ENCODE data around the gene LGALS3.

The LGALS3 gene

GRCh38 chr14:55131370-55132137 lies 2.5 kb downstream of the LGALS3 start:
- DNase-seq, result no peak

GRCh38 chr14:55133416-55133815 lies 4.4 kb downstream of the LGALS3 start:
- DNase-seq, result no peak

- no peak for DNase-seq
These were observed 7.2 kb downstream of the LGALS3 start for GRCh38 chr14:55136241-55136640.

GRCh38 chr14:55136885-55137786 lies 8.1 kb downstream of the LGALS3 start:
- no peak for DNase-seq

- no peak for DNase-seq
These were observed 9.0 kb downstream of the LGALS3 start for GRCh38 chr14:55138091-55138490.

GRCh38 chr14:55139141-55139540 lies 10.1 kb downstream of the LGALS3 start:
- no peak for DNase-seq

GRCh38 chr14:55139696-55140509 lies 10.9 kb downstream of the LGALS3 start:
- no peak for DNase-seq

GRCh38 chr14:55141825-55142224 lies 12.8 kb downstream of the LGALS3 start:
- DNase-seq, result no peak

- DNase-seq, result no peak
These were observed 13.4 kb downstream of the LGALS3 start for GRCh38 chr14:55142466-55142865.

GRCh38 chr14:55146425-55146824 lies 17.4 kb downstream of the LGALS3 start:
- DNase-seq, result no peak

GRCh38 chr14:55151601-55152000 lies 22.5 kb downstream of the LGALS3 start:
- DNase-seq, result no peak

GRCh38 chr14:55152052-55152753 lies 23.2 kb downstream of the LGALS3 start:
- DNase-seq, result no peak

GRCh38 chr14:55153951-55154350 lies 24.9 kb downstream of the LGALS3 start:
- no peak for DNase-seq

- DNase-seq, result no peak
These were observed 28.0 kb downstream of the LGALS3 start for GRCh38 chr14:55157080-55157479.

- no peak for DNase-seq
These were observed 29.4 kb downstream of the LGALS3 start for GRCh38 chr14:55158412-55158811.

GRCh38 chr14:55160989-55161388 lies 31.9 kb downstream of the LGALS3 start:
- DNase-seq, result no peak

GRCh38 chr14:55170526-55170925 lies 41.5 kb downstream of the LGALS3 start:
- no peak for DNase-seq

- no peak for DNase-seq
These were observed 51.0 kb downstream of the LGALS3 start for GRCh38 chr14:55180006-55180405.

GRCh38 chr14:55180434-55180833 lies 51.4 kb downstream of the LGALS3 start:
- DNase-seq, result no peak

GRCh38 chr14:55188686-55189295 lies 59.7 kb downstream of the LGALS3 start:
- DNase-seq, result no peak

- no peak for DNase-seq
These were observed 61.8 kb downstream of the LGALS3 start for GRCh38 chr14:55190906-55191202.
